GM13976 (cell line): ENCODE data around the gene C20orf144.

Experiments
- DNase-seq: peaks from one replicate; pipeline ENCODE4 v3.0.0; 2012; ENCODE audit warnings: low spot score
- in situ Hi-C: fragments of 300-500 bp; cut with MboI; formaldehyde crosslinking; loops from one replicate; pipeline ENCODE4 v1.12.0; 2022; ENCODE audit warnings: low sequenced_read_pairs, mixed read lengths, inconsistent platforms; ENCODE audit not compliant: unreplicated experiment
- TF ChIP-seq, protein P1 (sequence below): IDR thresholded peaks from 2 replicates; pipeline ENCODE4 v1.5.1; 2012; ENCODE audit warnings: borderline replicate concordance, mild to moderate bottlenecking; ENCODE audit not compliant: insufficient read depth; ENCODE audit errors: extremely low read depth, missing control alignments, control extremely low read depth

Gene C20orf144

DNA sequence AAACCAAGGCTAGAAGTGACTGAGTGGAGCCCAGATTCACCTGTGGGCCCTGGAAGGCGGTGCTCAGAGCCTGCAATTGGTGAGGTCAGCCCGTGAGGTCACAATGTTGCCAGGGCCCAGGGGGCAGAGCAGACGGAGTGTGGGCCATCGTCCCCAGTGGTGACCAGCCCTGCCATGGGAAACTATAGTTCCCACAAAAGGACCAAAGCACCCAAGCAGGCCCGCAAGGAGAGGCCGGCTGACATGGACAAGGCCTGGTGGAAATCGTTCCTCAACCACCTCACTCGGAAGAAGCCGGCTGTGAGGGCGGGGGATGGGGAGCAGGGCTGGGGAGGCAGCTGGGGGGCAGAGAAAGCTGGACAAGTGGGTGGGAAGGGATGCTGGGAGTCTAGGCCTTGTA lies at the start of gene C20orf144:
Gene C20orf144 (plus strand): TSS at position 156 of the 400 bp plus-strand sequence. CDS start 19 bp downstream, at position 175.
- in situ Hi-C loops, result loop anchor here (10.0 kb wide), 1 partner anchor 207 kb away; no protein-coding TSS in a partner anchor
- TF ChIP-seq, protein P1, sequence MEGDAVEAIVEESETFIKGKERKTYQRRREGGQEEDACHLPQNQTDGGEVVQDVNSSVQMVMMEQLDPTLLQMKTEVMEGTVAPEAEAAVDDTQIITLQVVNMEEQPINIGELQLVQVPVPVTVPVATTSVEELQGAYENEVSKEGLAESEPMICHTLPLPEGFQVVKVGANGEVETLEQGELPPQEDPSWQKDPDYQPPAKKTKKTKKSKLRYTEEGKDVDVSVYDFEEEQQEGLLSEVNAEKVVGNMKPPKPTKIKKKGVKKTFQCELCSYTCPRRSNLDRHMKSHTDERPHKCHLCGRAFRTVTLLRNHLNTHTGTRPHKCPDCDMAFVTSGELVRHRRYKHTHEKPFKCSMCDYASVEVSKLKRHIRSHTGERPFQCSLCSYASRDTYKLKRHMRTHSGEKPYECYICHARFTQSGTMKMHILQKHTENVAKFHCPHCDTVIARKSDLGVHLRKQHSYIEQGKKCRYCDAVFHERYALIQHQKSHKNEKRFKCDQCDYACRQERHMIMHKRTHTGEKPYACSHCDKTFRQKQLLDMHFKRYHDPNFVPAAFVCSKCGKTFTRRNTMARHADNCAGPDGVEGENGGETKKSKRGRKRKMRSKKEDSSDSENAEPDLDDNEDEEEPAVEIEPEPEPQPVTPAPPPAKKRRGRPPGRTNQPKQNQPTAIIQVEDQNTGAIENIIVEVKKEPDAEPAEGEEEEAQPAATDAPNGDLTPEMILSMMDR, result no peak
- no peak for DNase-seq

DNA sequence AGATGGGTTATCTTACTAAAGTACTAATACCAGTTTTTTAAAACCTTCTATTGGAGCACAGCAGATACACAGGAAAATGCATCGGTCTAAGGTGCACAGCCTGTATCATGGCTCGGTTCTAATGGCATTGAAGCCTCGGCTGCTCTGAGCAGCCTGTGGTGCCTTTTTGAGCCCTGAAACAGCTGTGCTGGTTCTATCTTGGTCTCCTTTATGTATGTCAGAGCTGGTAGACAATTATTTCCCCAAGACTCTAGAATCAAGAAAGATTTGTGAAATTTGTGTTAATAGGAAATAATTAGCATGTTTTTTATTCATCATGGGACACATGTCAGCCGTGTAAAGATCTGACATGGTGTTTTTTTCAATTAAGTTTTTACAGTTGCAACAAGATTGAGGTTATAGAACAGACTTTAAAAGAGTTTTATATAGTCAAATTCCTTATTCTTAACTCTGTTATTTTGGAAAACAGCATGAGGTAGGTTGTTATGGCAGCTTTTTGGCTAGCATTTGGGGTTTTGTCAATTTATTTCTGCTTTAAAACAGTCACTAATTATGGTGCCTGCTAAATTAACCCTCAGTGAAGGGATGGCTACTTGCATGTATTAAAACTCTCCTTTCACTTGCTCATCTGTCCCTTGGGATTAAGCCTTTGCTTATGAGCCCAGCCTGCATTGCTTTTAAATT lies 40.3 kb upstream of the C20orf144 start:
- in situ Hi-C loops, result no loop called here
- no peak for DNase-seq
- TF ChIP-seq, protein P1, result no peak

DNA sequence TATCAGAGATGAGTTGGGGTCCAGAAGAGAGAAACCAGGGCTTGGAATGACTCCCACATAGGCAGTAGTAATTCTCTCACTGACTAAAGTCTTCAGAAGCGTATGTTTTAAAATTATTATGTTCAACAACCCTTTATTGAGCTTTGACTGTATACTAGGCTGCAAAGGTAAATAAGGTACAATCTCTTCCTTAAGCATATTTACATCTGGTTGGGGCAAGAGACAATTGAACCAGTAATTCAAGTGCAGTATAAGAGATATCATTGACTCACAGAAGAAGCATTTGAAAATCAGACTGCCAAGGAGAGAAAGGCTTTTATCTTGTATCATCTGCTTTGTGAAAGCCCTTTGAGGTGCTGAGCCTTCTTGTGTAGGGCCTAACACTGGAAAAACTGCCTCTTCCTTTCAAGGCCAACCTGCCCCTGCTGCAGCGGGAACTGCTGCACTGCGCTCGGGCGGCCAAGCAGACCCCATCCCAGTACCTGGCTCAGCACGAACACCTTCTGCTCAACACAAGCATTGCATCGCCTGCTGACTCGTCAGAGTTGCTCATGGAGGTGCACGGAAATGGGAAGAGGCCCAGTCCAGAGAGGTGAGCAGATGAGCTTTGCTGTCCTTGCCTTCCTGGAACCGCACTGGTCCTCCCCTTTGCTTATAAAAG lies 39.3 kb upstream of the C20orf144 start:
- in situ Hi-C loops, result no loop called here
- DNase-seq, result no peak
- TF ChIP-seq, protein P1, result no peak

DNA sequence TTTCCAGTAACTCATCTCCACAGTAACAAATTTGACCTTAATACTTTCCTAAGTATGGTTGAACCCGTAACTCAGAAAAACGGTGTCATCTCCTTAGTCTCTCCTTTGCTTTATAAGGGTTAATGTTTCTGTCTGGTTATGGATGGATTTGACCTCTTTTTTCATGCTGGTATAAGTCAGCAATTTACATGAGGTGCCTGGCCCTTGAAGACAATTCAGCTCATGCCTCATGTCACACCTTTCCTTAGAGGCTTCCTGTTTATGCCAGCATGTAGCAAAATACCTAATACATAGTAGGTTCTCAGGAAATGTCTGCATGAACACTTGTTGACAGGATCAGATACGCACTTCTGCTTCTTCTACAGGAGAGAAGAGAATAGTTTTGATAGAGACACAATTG lies 37.7 kb upstream of the C20orf144 start:
- TF ChIP-seq, protein P1, result no peak
- DNase-seq, result no peak
- in situ Hi-C loops, result no loop called here

DNA sequence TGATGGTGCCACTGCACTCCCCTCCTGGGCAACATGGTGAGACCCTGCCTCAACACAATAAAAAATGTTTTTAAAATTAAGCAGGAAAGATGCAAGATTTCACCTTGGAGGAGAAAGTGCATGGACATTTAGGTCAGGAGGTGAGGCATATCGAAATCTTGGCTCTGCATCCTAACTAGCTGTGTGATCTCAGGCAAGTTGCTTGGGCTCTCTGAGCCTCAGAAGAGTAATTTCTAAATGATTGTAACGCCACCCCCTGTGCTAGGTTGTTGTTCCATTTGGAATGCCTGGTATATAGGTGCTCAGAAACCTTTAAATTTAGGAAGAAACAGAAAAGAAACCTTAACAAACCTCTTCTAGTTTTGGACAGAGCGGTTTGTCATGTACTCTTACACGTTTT lies 35.9 kb upstream of the C20orf144 start:
- in situ Hi-C loops, result no loop called here
- TF ChIP-seq, protein P1, result no peak

DNA sequence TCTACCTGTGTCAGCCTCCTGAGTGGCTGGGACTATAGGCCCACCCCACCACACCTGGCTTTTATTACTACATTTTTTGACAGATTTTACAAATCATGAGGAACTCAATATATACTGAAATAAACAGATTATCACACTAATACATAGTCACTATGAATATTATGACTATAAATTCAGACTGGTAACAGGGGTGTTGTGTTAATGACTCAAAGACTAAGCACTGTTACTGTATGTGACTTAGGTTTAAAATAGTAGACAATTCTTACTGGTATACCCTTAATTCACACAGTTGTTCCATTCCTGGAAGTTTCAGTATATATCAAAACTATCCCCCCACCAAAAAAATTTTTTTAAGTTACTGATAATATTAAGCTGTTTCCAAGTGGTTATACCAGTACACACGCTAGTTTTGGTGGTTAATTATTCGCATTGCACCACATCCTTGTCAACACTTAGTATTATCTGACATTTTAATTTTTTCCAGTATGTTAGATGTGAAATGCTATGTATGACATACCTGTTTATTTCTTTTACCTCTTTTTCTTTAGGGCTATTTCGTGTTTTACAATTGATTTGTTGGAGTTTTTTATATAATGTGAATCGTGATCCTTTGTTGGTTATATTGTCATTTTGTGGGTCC lies 34.4 kb upstream of the C20orf144 start:
- in situ Hi-C loops, result no loop called here
- DNase-seq, result no peak
- TF ChIP-seq, protein P1, result no peak

More for the DNA sequence above, 35.9 kb upstream of the C20orf144 start:
- no peak for DNase-seq
